Nephron progenitor cell (in vitro differentiated cells): ENCODE data around the gene MUC5AC.
A peak's percentile ranks its signal among the peaks of the same experiment; 100 is the strongest.

ENCODE experiments used
- DNase-seq: peaks from one replicate; pipeline ENCODE4 v3.0.0; 2021
- H3K27ac Mint-ChIP-seq: 2 replicates; pipeline ENCODE4 v1.8.0; 2021; ENCODE audit warnings: mild to moderate bottlenecking, moderate library complexity, mixed read lengths
- H3K27me3 Mint-ChIP-seq: 2 replicates; pipeline ENCODE4 v1.8.0; 2021; ENCODE audit warnings: mild to moderate bottlenecking, low read depth, mixed read lengths; ENCODE audit not compliant: poor library complexity
- H3K36me3 Mint-ChIP-seq: 2 replicates; pipeline ENCODE4 v1.8.0; 2021; ENCODE audit warnings: low read depth, mixed read lengths
- H3K4me1 Mint-ChIP-seq: 2 replicates; pipeline ENCODE4 v1.8.0; 2021; ENCODE audit warnings: mixed read lengths
- H3K4me3 Mint-ChIP-seq: 2 replicates; pipeline ENCODE4 v1.8.0; 2021; ENCODE audit warnings: mild to moderate bottlenecking, moderate library complexity, mixed read lengths
- H3K9me3 Mint-ChIP-seq: 2 replicates; pipeline ENCODE4 v1.8.0; 2021; ENCODE audit warnings: mild to moderate bottlenecking, moderate library complexity, mixed read lengths
- TF ChIP-seq, protein P1 (sequence below): fragments of 200-600 bp; sonication (generic); IDR thresholded peaks from 2 replicates; pipeline ENCODE4 v1.5.0; 2021; ENCODE audit warnings: antibody characterized with exemption

MUC5AC gene

GRCh38 chr11:1235901-1236315 is 78.2 kb downstream of the MUC5AC start:
- DNase-seq, result no peak
- Mint-ChIP-seq H3K4me1 (no peaks in the 10 kb centered on the region), H3K27me3 (peaks cover 5% of the 10 kb centered on the region), H3K27ac (no peak overlapping the region), H3K36me3 (no peaks in the 10 kb centered on the region), H3K4me3 (no peak overlapping the region), H3K9me3 (no peaks in the 10 kb centered on the region)
- TF ChIP-seq, protein P1, sequence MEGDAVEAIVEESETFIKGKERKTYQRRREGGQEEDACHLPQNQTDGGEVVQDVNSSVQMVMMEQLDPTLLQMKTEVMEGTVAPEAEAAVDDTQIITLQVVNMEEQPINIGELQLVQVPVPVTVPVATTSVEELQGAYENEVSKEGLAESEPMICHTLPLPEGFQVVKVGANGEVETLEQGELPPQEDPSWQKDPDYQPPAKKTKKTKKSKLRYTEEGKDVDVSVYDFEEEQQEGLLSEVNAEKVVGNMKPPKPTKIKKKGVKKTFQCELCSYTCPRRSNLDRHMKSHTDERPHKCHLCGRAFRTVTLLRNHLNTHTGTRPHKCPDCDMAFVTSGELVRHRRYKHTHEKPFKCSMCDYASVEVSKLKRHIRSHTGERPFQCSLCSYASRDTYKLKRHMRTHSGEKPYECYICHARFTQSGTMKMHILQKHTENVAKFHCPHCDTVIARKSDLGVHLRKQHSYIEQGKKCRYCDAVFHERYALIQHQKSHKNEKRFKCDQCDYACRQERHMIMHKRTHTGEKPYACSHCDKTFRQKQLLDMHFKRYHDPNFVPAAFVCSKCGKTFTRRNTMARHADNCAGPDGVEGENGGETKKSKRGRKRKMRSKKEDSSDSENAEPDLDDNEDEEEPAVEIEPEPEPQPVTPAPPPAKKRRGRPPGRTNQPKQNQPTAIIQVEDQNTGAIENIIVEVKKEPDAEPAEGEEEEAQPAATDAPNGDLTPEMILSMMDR, result no peak

GRCh38 chr11:1236316-1237127 is 78.8 kb downstream of the MUC5AC start:
- no peaks in the 10 kb centered on the region for H3K4me1 Mint-ChIP-seq
- no peak overlapping the region for H3K4me3 Mint-ChIP-seq
- H3K27me3 Mint-ChIP-seq, result peaks cover 5% of the 10 kb centered on the region
- H3K9me3 Mint-ChIP-seq, result peaks cover 4% of the 10 kb centered on the region
- no peaks in the 10 kb centered on the region for H3K36me3 Mint-ChIP-seq
- TF ChIP-seq, protein P1, result no peak
- H3K27ac Mint-ChIP-seq, result no peak overlapping the region
- DNase-seq, result peak; percentile 0

GRCh38 chr11:1237128-1237580 is 79.4 kb downstream of the MUC5AC start:
- Mint-ChIP-seq H3K36me3 (no peaks in the 10 kb centered on the region), H3K27ac (no peak overlapping the region), H3K4me1 (no peaks in the 10 kb centered on the region), H3K27me3 (peaks cover 5% of the 10 kb centered on the region), H3K9me3 (peaks cover 8% of the 10 kb centered on the region), H3K4me3 (no peak overlapping the region)
- DNase-seq, result peak; percentile 1
- TF ChIP-seq, protein P1, result no peak

DNA sequence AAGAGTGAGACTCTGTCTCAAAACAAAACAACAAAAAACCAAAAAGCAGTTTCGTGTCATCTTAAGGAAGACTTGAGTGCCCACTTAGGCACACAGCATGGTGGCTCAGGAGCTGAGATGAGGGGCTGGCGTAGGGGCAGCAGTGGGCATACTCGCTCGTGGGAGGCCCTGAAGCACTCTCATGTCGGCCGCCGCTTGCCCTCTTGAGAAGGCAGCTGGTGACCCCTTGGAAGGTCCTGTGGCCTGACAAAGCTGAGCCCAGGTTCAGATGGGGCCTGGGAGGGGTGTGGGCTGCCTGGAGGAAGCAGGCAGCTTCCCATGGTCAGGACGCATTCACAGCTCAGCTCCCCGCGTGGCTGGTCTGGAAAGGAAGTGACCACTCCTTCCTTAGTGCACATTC is 80.1 kb downstream of the MUC5AC start:
- Mint-ChIP-seq H3K9me3 (peaks cover 15% of the 10 kb centered on the region), H3K4me3 (no peak overlapping the region), H3K4me1 (no peaks in the 10 kb centered on the region), H3K36me3 (no peaks in the 10 kb centered on the region), H3K27ac (no peak overlapping the region), H3K27me3 (peaks cover 5% of the 10 kb centered on the region)
- no peak for DNase-seq
- TF ChIP-seq, protein P1, result no peak

DNA sequence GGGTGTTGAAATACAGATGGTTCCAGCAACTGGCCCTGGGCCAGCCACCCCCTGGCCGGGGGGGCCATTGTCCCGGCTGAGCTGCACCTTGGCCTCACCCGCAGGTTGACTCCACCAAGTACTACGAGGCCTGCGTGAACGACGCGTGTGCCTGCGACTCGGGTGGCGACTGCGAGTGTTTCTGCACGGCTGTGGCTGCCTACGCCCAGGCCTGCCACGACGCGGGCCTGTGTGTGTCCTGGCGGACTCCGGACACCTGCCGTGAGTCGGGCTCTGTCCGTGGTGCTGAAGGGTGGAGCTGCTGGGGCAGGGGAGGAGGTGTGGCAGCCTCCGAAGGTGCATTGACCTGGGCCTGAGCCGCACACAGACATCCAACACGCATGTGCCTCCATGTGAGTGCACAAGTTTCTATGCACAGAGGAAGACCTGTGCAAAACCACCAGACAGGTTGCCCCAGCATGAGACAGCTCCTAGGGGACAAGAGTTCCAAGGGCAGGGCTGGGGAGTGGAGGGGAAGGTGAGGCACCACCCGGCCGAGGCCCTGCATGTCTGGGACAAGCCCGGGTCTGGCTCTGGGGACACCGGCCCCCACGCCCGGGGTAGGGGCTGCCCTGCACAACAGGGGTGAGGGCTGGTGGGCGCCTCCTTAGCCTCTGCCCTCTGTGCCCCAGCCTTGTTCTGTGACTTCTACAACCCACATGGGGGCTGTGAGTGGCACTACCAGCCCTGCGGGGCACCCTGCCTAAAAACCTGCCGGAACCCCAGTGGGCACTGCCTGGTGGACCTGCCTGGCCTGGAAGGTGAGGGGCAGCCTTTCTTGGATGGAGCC is 81.2 kb downstream of the MUC5AC start:
- Mint-ChIP-seq H3K4me1 (no peaks in the 10 kb centered on the region), H3K36me3 (no peaks in the 10 kb centered on the region), H3K27ac (no peak overlapping the region), H3K27me3 (peaks cover 5% of the 10 kb centered on the region), H3K9me3 (peaks cover 21% of the 10 kb centered on the region), H3K4me3 (no peak overlapping the region)
- TF ChIP-seq, protein P1, result no peak
- DNase-seq, result peak; percentile 89
